IPS-NIHi7 (cell line): ENCODE results near the gene GNAT3.

Experiments
- DNase-seq: peaks from one replicate; pipeline ENCODE4 v3.0.0; 2012; ENCODE audit warnings: mixed read lengths; ENCODE audit errors: extremely low spot score

The GNAT3 gene

GRCh38 chr7:80511964-80512363 is at the start of gene GNAT3:
GNAT3 (minus strand) TSS chr7:80512064; CDS start chr7:80511926, 138 bp downstream.
- DNase-seq: no peak

- DNase-seq: no peak
These were observed 46.3 kb upstream of the GNAT3 start for GRCh38 chr7:80558116-80558515.

- no peak for DNase-seq
These were observed 40.3 kb upstream of the GNAT3 start for GRCh38 chr7:80552031-80552694.

- DNase-seq: no peak
These were observed 38.1 kb upstream of the GNAT3 start for GRCh38 chr7:80550005-80550404.

- DNase-seq: no peak
These were observed 37.1 kb upstream of the GNAT3 start for GRCh38 chr7:80548840-80549530.

GRCh38 chr7:80542398-80542797 is 30.5 kb upstream of the GNAT3 start:
- no peak for DNase-seq

- no peak for DNase-seq
These were observed 29.0 kb upstream of the GNAT3 start for GRCh38 chr7:80540836-80541235.

- DNase-seq: no peak
These were observed 25.2 kb upstream of the GNAT3 start for GRCh38 chr7:80537091-80537490.

GRCh38 chr7:80536426-80536825 is 24.6 kb upstream of the GNAT3 start:
- DNase-seq: no peak

- no peak for DNase-seq
These were observed 21.4 kb upstream of the GNAT3 start for GRCh38 chr7:80533287-80533686.

GRCh38 chr7:80532153-80532552 is 20.3 kb upstream of the GNAT3 start:
- DNase-seq: no peak

- DNase-seq: no peak
These were observed 18.3 kb upstream of the GNAT3 start for GRCh38 chr7:80530136-80530535.

GRCh38 chr7:80529362-80529761 is 17.5 kb upstream of the GNAT3 start:
- no peak for DNase-seq

GRCh38 chr7:80528689-80529088 is 16.8 kb upstream of the GNAT3 start:
- no peak for DNase-seq

- DNase-seq: no peak
These were observed 14.6 kb upstream of the GNAT3 start for GRCh38 chr7:80526472-80526871.

- DNase-seq: no peak
These were observed 12.8 kb upstream of the GNAT3 start for GRCh38 chr7:80524693-80525092.

GRCh38 chr7:80521809-80522208 is 9.9 kb upstream of the GNAT3 start:
- no peak for DNase-seq

- no peak for DNase-seq
These were observed 8.3 kb upstream of the GNAT3 start for GRCh38 chr7:80520199-80520598.

- no peak for DNase-seq
These were observed 5.5 kb upstream of the GNAT3 start for GRCh38 chr7:80517282-80517747.

- no peak for DNase-seq
These were observed 3.4 kb upstream of the GNAT3 start for GRCh38 chr7:80515298-80515697.

- DNase-seq: no peak
These were observed 1.8 kb downstream of the GNAT3 start for GRCh38 chr7:80510021-80510420.

GRCh38 chr7:80508440-80508839 is 3.4 kb downstream of the GNAT3 start:
- no peak for DNase-seq

GRCh38 chr7:80505900-80506500 is 5.9 kb downstream of the GNAT3 start:
- no peak for DNase-seq
